Glutamatergic neuron (in vitro differentiated cells): Measurements from ENCODE around the gene PMPCA. TPM values are rescaled to one million over a fixed set of nuclear protein-coding genes. Genes with fewer than 3 reads are reported as not detected.

Source experiments
- DNase-seq: peaks from one replicate; pipeline ENCODE4 v3.0.0; 2022
- H3K27ac Mint-ChIP-seq: one replicate; pipeline ENCODE4 v1.8.0; 2020; ENCODE audit warnings: mild to moderate bottlenecking, mixed read lengths, inconsistent platforms; ENCODE audit not compliant: unreplicated experiment
- H3K27me3 Mint-ChIP-seq: one replicate; pipeline ENCODE4 v1.8.0; 2020; ENCODE audit warnings: mild to moderate bottlenecking, moderate library complexity, mixed read lengths, inconsistent platforms; ENCODE audit not compliant: unreplicated experiment
- H3K36me3 Mint-ChIP-seq: one replicate; pipeline ENCODE4 v1.8.0; 2020; ENCODE audit warnings: mild to moderate bottlenecking, mixed read lengths, inconsistent platforms; ENCODE audit not compliant: unreplicated experiment
- H3K4me1 Mint-ChIP-seq: one replicate; pipeline ENCODE4 v1.8.0; 2020; ENCODE audit warnings: mild to moderate bottlenecking, low read depth, mixed read lengths, inconsistent platforms; ENCODE audit not compliant: unreplicated experiment
- H3K4me3 Mint-ChIP-seq: one replicate; pipeline ENCODE4 v1.8.0; 2020; ENCODE audit warnings: mild to moderate bottlenecking, mixed read lengths, inconsistent platforms; ENCODE audit not compliant: unreplicated experiment
- H3K9me3 Mint-ChIP-seq: one replicate; pipeline ENCODE4 v1.8.0; 2020; ENCODE audit warnings: mild to moderate bottlenecking, moderate library complexity, mixed read lengths, inconsistent platforms; ENCODE audit not compliant: unreplicated experiment
- CTCF ChIP-seq: fragments of 200-600 bp; sonication (generic); IDR thresholded peaks from one replicate; pipeline ENCODE4 v1.5.0; 2021; ENCODE audit not compliant: partially characterized antibody, unreplicated experiment
- total RNA-seq: library from RNA; stranded (reverse); fragmentation: NEBNext Ultra II Directional; extraction: Animal tissue kit (Norgen Biotek cat#: 25700); gene quantifications from one replicate; pipeline ENCODE4 v1.2.1, GENCODE V29; 2021; ENCODE audit not compliant: unreplicated experiment

Gene PMPCA
- total RNA-seq, 1 donor from 2014 or later = 69.0 TPM

GRCh38 chr9:136386018-136386417 is 24.4 kb upstream of the PMPCA start:
- Mint-ChIP-seq H3K27ac (no peak overlapping the region), H3K4me1 (no peaks in the 10 kb centered on the region), H3K4me3 (no peak overlapping the region), H3K27me3 (no peaks in the 10 kb centered on the region), H3K36me3 (no peaks in the 10 kb centered on the region), H3K9me3 (peaks cover 1% of the 10 kb centered on the region)
- no peak for DNase-seq
- no peak for TF ChIP-seq CTCF

GRCh38 chr9:136387217-136387616 is 23.2 kb upstream of the PMPCA start:
- Mint-ChIP-seq H3K36me3 (no peaks in the 10 kb centered on the region), H3K27ac (no peak overlapping the region), H3K4me1 (no peaks in the 10 kb centered on the region), H3K27me3 (no peaks in the 10 kb centered on the region), H3K4me3 (no peak overlapping the region), H3K9me3 (peaks cover 1% of the 10 kb centered on the region)
- DNase-seq = no peak
- TF ChIP-seq CTCF = no peak

- Mint-ChIP-seq H3K4me1 (no peaks in the 10 kb centered on the region), H3K36me3 (no peaks in the 10 kb centered on the region), H3K4me3 (no peak overlapping the region), H3K9me3 (peaks cover 1% of the 10 kb centered on the region), H3K27me3 (no peaks in the 10 kb centered on the region), H3K27ac (no peak overlapping the region)
- TF ChIP-seq CTCF = no peak
- DNase-seq = no peak
These were observed 21.1 kb upstream of the PMPCA start for GRCh38 chr9:136389396-136389795.

GRCh38 chr9:136391737-136392537 is 18.5 kb upstream of the PMPCA start:
- H3K4me3 Mint-ChIP-seq = no peak overlapping the region
- H3K4me1 Mint-ChIP-seq = no peaks in the 10 kb centered on the region
- peaks cover 1% of the 10 kb centered on the region for H3K27me3 Mint-ChIP-seq
- H3K9me3 Mint-ChIP-seq = peaks cover 5% of the 10 kb centered on the region
- H3K27ac Mint-ChIP-seq = no peak overlapping the region
- no peaks in the 10 kb centered on the region for H3K36me3 Mint-ChIP-seq
- no peak for TF ChIP-seq CTCF
- no peak for DNase-seq

GRCh38 chr9:136392538-136393449 is 17.7 kb upstream of the PMPCA start:
- Mint-ChIP-seq H3K4me3 (no peak overlapping the region), H3K4me1 (no peaks in the 10 kb centered on the region), H3K36me3 (no peaks in the 10 kb centered on the region)

More at GRCh38 chr9:136392538-136393449, 17.7 kb upstream of the PMPCA start:
- Mint-ChIP-seq H3K27ac (no peak overlapping the region), H3K9me3 (peaks cover 3% of the 10 kb centered on the region), H3K27me3 (peaks cover 1% of the 10 kb centered on the region)
- no peak for DNase-seq
- TF ChIP-seq CTCF = no peak
